ENCODE results near the gene OR4F15. TPM values are rescaled to one million over a fixed set of nuclear protein-coding genes. Genes with fewer than 3 reads are reported as not detected.

The OR4F15 gene
- total and polyA plus RNA-seq, 3 experiments from 2014 or later, result not detected

DNA sequence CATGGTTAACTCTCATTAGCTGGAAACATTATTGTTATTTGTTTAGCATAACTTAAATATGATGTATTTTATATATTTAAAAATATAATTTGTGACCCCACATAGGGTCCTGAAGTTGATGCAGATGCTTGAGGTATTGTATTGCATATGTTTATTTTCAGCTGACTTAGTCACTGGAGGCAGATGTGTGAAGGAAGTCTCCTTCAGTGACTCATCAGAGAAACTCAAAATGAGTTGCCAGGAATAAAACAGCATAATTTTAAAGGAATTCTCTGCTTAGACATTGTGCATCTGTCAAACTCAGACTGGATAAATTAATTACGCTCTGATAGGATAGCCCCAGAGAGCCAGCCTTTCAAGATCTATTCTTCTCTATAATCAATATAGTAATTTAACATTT, 16.5 kb upstream of the OR4F15 start:
- CTCF ChIA-PET, result no interaction called here

DNA sequence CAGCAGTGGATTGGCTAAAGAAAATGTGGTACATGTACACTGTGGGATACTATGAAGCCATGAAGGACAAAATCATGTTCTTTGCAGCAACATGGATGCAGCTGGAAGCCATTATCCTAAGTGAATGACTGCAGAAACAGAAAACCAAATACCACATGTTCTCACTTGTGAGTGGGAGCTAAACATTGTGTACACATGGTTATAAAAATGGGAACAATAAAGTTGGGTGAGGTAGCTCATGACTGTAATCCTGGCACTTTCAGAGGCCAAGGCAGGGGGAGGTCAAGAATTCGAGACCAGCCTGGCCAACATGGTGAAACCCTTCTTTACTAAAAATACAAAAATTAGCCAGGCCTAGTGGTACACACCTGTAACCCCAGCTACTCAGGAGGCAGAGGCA, 12.3 kb upstream of the OR4F15 start:
- H3K4me3 Mint-ChIP-seq, result no peak overlapping the region
- POLR2A ChIA-PET, result no interaction called here
- no peak for DNase-seq
- Histone ChIP-seq H3K36me3 (ENCODE audit: insufficient read depth, low read length) (no peaks in the 10 kb centered on the region), H3K27me3 (ENCODE audit: insufficient read depth, low read length, poor library complexity, severe bottlenecking) (no peaks in the 10 kb centered on the region), H3K9me3 (ENCODE audit: low read length) (no peaks in the 10 kb centered on the region), H3K4me1 (ENCODE audit: insufficient read depth, low read length) (no peaks in the 10 kb centered on the region), H3K4me3 (ENCODE audit: low read length) (no peak overlapping the region), H3K27ac (ENCODE audit: low read depth, low read length) (no peak overlapping the region)
- no peaks in the 10 kb centered on the region for H3K36me3 Mint-ChIP-seq
- H3K4me1 Mint-ChIP-seq, result no peaks in the 10 kb centered on the region
- H3K9me3 Mint-ChIP-seq, result peaks cover 0 to 2% (median 0%) of the 10 kb centered on the region in 5 donors
- peaks cover 6 to 22% of the 10 kb centered on the region in 2 donors for H3K27me3 Mint-ChIP-seq
- no peak overlapping the region for H3K27ac Mint-ChIP-seq
- CTCF ChIA-PET, result no interaction called here

More for the DNA sequence above, 16.5 kb upstream of the OR4F15 start:
- Mint-ChIP-seq H3K4me3 (no peak overlapping the region), H3K27me3 (peaks cover 4 to 16% of the 10 kb centered on the region in 2 donors), H3K36me3 (no peaks in the 10 kb centered on the region), H3K27ac (no peak overlapping the region), H3K9me3 (no peaks in the 10 kb centered on the region), H3K4me1 (no peaks in the 10 kb centered on the region)
- Histone ChIP-seq H3K4me3 (ENCODE audit: low read length) (no peak overlapping the region), H3K27ac (ENCODE audit: low read depth, low read length) (no peak overlapping the region), H3K36me3 (ENCODE audit: insufficient read depth, low read length) (no peaks in the 10 kb centered on the region), H3K27me3 (ENCODE audit: insufficient read depth, low read length, poor library complexity, severe bottlenecking) (no peaks in the 10 kb centered on the region), H3K4me1 (ENCODE audit: insufficient read depth, low read length) (no peaks in the 10 kb centered on the region), H3K9me3 (ENCODE audit: low read length) (no peaks in the 10 kb centered on the region)
- POLR2A ChIA-PET, result no interaction called here
- DNase-seq, result no peak

DNA sequence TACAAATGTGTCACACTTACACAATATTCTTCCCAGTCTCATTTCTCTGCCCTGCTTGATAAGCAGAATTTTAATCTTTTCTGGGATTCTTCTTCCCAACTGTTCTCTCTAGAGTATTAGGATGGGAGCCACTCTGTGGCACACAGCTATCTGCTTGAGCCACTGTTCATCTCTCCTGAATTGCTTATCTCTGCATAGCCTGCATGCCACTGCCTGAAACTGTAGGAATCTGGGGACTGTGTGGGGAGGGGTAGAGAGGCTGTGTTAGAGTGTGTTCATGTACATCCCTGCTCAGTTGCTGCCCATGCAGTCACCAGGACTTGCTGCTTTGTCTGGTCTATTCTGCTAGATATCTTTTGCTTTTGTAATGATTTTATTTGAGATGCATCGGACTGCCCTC, 11.0 kb upstream of the OR4F15 start:
- Mint-ChIP-seq H3K27ac (no peak overlapping the region), H3K27me3 (peaks cover 10 to 30% of the 10 kb centered on the region in 2 donors), H3K4me3 (no peak overlapping the region), H3K36me3 (no peaks in the 10 kb centered on the region), H3K4me1 (no peaks in the 10 kb centered on the region), H3K9me3 (peaks cover 0 to 2% (median 0%) of the 10 kb centered on the region in 5 donors)
- CTCF ChIA-PET, result no interaction called here
- DNase-seq, result no peak
- Histone ChIP-seq H3K4me3 (ENCODE audit: low read length) (no peak overlapping the region), H3K27me3 (ENCODE audit: insufficient read depth, low read length, poor library complexity, severe bottlenecking) (no peaks in the 10 kb centered on the region), H3K9me3 (ENCODE audit: low read length) (no peaks in the 10 kb centered on the region), H3K4me1 (ENCODE audit: insufficient read depth, low read length) (no peaks in the 10 kb centered on the region), H3K36me3 (ENCODE audit: insufficient read depth, low read length) (no peaks in the 10 kb centered on the region), H3K27ac (ENCODE audit: low read depth, low read length) (no peak overlapping the region)
- POLR2A ChIA-PET, result no interaction called here

DNA sequence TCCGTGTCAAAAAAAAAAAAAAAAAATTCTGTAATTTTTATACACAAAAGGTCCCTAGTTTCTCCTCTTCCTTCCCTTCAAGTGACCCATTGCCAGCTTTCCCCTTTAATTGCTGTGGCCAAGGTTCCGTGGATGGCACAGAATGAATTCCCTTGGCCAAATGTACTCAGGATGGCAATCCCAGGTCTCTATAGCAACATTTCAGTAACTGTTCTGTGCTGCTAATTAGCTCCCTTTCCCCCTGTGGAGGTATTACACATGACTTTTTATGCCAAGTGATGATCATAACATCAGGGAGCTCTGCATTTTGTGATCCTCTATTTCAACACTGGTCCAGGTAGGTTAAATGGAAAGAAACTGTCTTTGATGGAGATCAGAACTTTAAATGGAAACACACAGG, 8.8 kb upstream of the OR4F15 start, which contains the start of gene OR4F6:
Gene OR4F6 (plus strand): TSS at position 301 of the 400 bp plus-strand sequence. CDS start 2,211 bp downstream, outside the sequence.
- DNase-seq, result no peak
- Mint-ChIP-seq H3K9me3 (peaks cover 0 to 2% (median 0%) of the 10 kb centered on the region in 5 donors), H3K4me3 (no peak within 1 kb of the TSS), H3K27me3 (peaks cover 5 to 32% of the 10 kb centered on the region in 2 donors), H3K4me1 (no peaks in the 10 kb centered on the region), H3K36me3 (no peaks in the 10 kb centered on the region), H3K27ac (peak within 1 kb of the TSS in 1 of 8 donors; percentile 32)
- H3K27me3 ChIP-seq (ENCODE audit: insufficient read depth, low read length, poor library complexity, severe bottlenecking), result no peaks in the 10 kb centered on the region
- ChIA-PET CTCF (no interaction called here), POLR2A (no interaction called here)
- H3K4me1 ChIP-seq (ENCODE audit: insufficient read depth, low read length), result no peaks in the 10 kb centered on the region
- no peaks in the 10 kb centered on the region for H3K9me3 ChIP-seq (ENCODE audit: low read length)
- no peak within 1 kb of the TSS for H3K27ac ChIP-seq (ENCODE audit: low read depth, low read length)
- no peaks in the 10 kb centered on the region for H3K36me3 ChIP-seq (ENCODE audit: insufficient read depth, low read length)
- no peak within 1 kb of the TSS for H3K4me3 ChIP-seq (ENCODE audit: low read length)

DNA sequence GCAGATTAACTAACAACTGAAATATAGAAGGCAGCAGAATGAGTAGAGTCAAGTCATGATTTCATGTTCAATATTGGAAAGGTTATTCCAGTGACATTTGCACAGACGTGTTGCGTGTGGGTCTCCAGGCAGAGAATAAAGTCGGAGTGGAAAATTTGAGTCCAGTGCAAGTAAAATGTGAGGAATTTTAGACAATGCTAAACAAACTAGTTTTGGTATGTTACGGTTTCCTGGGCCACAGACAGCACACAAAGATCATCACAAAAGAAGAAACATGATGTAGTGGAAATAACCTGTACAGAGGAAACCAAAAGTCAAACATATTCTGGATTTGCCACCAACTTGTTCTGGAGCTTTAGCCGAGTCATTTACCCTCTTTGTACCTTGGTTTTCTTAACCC, 8.3 kb upstream of the OR4F15 start:
- Mint-ChIP-seq H3K4me3 (no peak overlapping the region), H3K9me3 (peaks cover 0 to 2% (median 0%) of the 10 kb centered on the region in 5 donors), H3K36me3 (no peaks in the 10 kb centered on the region), H3K27me3 (peaks cover 5 to 28% of the 10 kb centered on the region in 2 donors), H3K27ac (peak overlapping the region in 1 of 8 donors; percentile 32), H3K4me1 (no peaks in the 10 kb centered on the region)
- no peak overlapping the region for H3K4me3 ChIP-seq (ENCODE audit: low read length)
- no peak for DNase-seq
- no peaks in the 10 kb centered on the region for H3K9me3 ChIP-seq (ENCODE audit: low read length)
- no peaks in the 10 kb centered on the region for H3K27me3 ChIP-seq (ENCODE audit: insufficient read depth, low read length, poor library complexity, severe bottlenecking)
- H3K4me1 ChIP-seq (ENCODE audit: insufficient read depth, low read length), result no peaks in the 10 kb centered on the region
- ChIA-PET CTCF (interaction anchor here (0.8 kb wide), 1 partner anchor 10 kb away, joined by 4 read pairs; no protein-coding TSS in a partner anchor), POLR2A (no interaction called here)
- H3K27ac ChIP-seq (ENCODE audit: low read depth, low read length), result no peak overlapping the region
- H3K36me3 ChIP-seq (ENCODE audit: insufficient read depth, low read length), result no peaks in the 10 kb centered on the region

DNA sequence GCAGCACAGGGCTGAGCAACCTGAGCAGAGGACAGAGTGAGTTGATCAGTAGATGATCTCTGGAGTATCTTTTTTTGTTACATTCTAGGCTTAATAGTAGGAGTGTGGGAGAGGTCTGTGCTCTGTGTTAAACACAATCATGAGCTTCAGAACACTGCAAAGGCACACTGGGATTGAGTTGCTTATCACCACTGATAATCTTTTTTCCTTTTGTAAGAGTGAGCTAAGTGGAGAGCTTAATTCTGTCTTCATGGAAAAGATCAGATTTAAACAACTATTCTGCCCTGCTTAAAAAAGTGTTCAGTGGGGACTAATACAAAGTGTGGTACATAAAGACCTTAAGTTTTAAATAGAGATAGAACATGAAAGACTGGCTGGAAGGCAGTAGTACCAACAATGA, 7.6 kb upstream of the OR4F15 start:
- DNase-seq, result no peak
- no peak overlapping the region for H3K4me3 Mint-ChIP-seq
- no peaks in the 10 kb centered on the region for H3K4me1 Mint-ChIP-seq
- CTCF ChIA-PET, result interaction anchor here (0.8 kb wide), 1 partner anchor 9 kb away, joined by 4 read pairs; no protein-coding TSS in a partner anchor
- Histone ChIP-seq H3K4me3 (ENCODE audit: low read length) (no peak overlapping the region), H3K27me3 (ENCODE audit: insufficient read depth, low read length, poor library complexity, severe bottlenecking) (no peaks in the 10 kb centered on the region), H3K9me3 (ENCODE audit: low read length) (no peaks in the 10 kb centered on the region), H3K27ac (ENCODE audit: low read depth, low read length) (no peak overlapping the region), H3K4me1 (ENCODE audit: insufficient read depth, low read length) (no peaks in the 10 kb centered on the region), H3K36me3 (ENCODE audit: insufficient read depth, low read length) (no peaks in the 10 kb centered on the region)
- H3K36me3 Mint-ChIP-seq, result no peaks in the 10 kb centered on the region
- H3K27me3 Mint-ChIP-seq, result peaks cover 5 to 31% of the 10 kb centered on the region in 2 donors
- no peak overlapping the region for H3K27ac Mint-ChIP-seq
- POLR2A ChIA-PET, result no interaction called here
- H3K9me3 Mint-ChIP-seq, result peaks cover 0 to 2% (median 0%) of the 10 kb centered on the region in 5 donors

DNA sequence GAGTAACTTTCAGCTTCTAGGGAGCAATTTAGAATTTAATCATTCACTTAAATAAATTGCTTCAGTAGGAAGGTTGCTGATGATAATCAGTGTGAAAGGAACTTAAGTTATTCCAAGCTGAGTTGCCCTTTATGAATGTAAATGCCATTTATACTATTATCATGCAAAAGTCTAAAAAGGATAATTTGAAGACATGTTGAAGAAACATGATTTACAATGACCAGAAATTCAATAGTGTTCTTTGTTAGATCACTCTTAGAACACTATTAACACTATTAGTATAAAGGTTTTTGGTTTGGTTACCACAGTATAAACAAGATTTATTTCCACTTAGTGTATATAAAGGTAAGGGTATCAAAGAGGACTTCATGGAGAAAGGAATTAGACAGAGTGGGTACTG, 7.1 kb upstream of the OR4F15 start:
- Histone ChIP-seq H3K27ac (ENCODE audit: low read depth, low read length) (no peak overlapping the region), H3K4me3 (ENCODE audit: low read length) (no peak overlapping the region), H3K36me3 (ENCODE audit: insufficient read depth, low read length) (no peaks in the 10 kb centered on the region), H3K9me3 (ENCODE audit: low read length) (no peaks in the 10 kb centered on the region), H3K4me1 (ENCODE audit: insufficient read depth, low read length) (no peaks in the 10 kb centered on the region), H3K27me3 (ENCODE audit: insufficient read depth, low read length, poor library complexity, severe bottlenecking) (no peaks in the 10 kb centered on the region)
- Mint-ChIP-seq H3K27ac (no peak overlapping the region), H3K36me3 (no peaks in the 10 kb centered on the region), H3K4me1 (no peaks in the 10 kb centered on the region), H3K9me3 (peaks cover 0 to 2% (median 0%) of the 10 kb centered on the region in 5 donors), H3K27me3 (peaks cover 6 to 37% of the 10 kb centered on the region in 2 donors), H3K4me3 (no peak overlapping the region)
- POLR2A ChIA-PET, result no interaction called here
- CTCF ChIA-PET, result no interaction called here
- DNase-seq, result no peak

DNA sequence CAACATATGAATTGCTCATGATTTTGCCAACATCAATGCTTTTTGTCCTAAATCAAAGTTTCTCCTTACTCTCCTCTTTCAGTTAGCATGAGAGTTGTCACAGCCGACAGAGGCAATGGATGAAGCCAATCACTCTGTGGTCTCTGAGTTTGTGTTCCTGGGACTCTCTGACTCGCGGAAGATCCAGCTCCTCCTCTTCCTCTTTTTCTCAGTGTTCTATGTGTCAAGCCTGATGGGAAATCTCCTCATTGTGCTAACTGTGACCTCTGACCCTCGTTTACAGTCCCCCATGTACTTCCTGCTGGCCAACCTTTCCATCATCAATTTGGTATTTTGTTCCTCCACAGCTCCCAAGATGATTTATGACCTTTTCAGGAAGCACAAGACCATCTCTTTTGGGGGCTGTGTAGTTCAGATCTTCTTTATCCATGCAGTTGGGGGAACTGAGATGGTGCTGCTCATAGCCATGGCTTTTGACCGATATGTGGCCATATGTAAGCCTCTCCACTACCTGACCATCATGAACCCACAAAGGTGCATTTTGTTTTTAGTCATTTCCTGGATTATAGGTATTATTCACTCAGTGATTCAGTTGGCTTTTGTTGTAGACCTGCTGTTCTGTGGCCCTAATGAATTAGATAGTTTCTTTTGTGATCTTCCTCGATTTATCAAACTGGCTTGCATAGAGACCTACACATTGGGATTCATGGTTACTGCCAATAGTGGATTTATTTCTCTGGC, 6.2 kb upstream of the OR4F15 start:
- Mint-ChIP-seq H3K9me3 (peaks cover 0 to 5% (median 0%) of the 10 kb centered on the region in 5 donors), H3K27me3 (peaks cover 15 to 41% of the 10 kb centered on the region in 2 donors), H3K36me3 (no peaks in the 10 kb centered on the region), H3K4me3 (no peak overlapping the region), H3K4me1 (no peaks in the 10 kb centered on the region), H3K27ac (no peak overlapping the region)
- no peaks in the 10 kb centered on the region for H3K27me3 ChIP-seq (ENCODE audit: insufficient read depth, low read length, poor library complexity, severe bottlenecking)
- POLR2A ChIA-PET, result no interaction called here
- H3K9me3 ChIP-seq (ENCODE audit: low read length), result no peaks in the 10 kb centered on the region
- no peak overlapping the region for H3K4me3 ChIP-seq (ENCODE audit: low read length)
- H3K36me3 ChIP-seq (ENCODE audit: insufficient read depth, low read length), result no peaks in the 10 kb centered on the region
- DNase-seq, result no peak
- no peak overlapping the region for H3K27ac ChIP-seq (ENCODE audit: low read depth, low read length)
- H3K4me1 ChIP-seq (ENCODE audit: insufficient read depth, low read length), result no peaks in the 10 kb centered on the region
- CTCF ChIA-PET, result no interaction called here

All from CD8-positive, alpha-beta memory T cell (primary cell).